Measurements from ENCODE around the gene GPHB5. TPM values are rescaled to one million over a fixed set of nuclear protein-coding genes. Genes with fewer than 3 reads are reported as not detected.

GPHB5 gene
- total RNA-seq, 4 donors from 2014 or later, result not detected

DNA sequence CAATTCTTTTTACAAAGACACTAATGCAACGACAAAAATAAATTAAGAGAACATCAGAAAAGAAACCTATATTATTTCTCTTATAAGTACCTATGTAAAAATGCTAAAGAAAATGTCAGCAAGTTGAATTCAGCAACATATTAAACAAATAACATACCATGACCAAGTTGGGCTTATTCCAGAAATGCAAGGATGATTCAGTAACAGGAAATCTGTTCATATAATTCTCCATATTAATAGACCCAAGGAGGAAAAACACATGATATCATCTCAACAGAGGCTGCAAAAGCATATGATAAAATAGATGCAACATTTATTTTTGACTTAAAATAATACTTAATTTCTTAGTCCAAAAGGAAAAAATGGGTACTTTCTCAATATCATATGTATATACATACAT is 25.1 kb upstream of the GPHB5 start:
- TF ChIP-seq CTCF (IDR thresholded peaks at IDR 0.05; ENCODE audit: low read depth), result no peak

- no peak for TF ChIP-seq CTCF (IDR thresholded peaks at IDR 0.05; ENCODE audit: low read depth)
Measured at GRCh38 chr14:63342371-63342770, 23.6 kb upstream of the GPHB5 start.

DNA sequence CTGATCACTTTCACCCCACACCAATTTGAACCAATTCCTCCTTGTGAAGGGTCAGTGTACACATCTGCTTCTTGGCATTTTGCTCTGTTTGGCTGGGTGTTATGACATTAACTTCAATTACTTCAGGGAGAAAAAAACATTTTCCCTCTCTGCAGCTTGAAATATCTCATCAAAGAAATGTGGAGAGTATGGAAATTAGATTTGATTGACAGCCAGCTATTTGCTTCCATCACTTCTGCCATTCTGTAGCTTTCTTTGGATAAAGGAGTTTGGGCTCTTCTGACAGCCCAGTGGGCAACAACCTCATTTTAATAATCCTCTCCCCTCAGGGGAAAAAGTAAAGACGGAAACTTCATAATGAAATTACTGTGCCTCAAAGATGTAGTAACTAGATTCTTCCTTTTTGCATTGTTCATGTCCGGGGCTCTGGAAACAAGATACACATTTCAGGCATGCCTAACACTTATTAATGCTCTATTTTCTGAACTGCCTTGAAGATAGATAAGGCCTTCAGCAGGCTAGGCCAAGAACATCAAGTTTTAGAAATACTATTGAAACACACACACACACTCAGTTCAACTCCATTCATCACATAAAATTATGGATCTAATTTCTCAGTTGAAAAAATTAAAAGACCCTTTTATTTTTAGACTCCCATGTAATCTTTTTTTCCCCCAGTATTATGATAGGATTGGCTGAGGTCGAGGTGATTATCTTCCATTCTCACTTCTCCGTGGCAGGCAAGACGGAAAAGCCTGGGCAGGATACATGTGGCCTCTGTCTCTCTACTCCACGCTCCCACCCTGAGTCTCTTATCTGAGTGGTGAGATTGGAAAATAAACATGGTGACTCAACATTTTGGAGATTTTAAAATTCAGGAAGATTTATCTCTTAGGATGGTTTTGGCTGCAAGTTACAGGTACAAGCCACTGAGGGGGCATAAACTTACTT is 10.3 kb upstream of the GPHB5 start:
- TF ChIP-seq CTCF (IDR thresholded peaks at IDR 0.05; ENCODE audit: low read depth), result no peak

DNA sequence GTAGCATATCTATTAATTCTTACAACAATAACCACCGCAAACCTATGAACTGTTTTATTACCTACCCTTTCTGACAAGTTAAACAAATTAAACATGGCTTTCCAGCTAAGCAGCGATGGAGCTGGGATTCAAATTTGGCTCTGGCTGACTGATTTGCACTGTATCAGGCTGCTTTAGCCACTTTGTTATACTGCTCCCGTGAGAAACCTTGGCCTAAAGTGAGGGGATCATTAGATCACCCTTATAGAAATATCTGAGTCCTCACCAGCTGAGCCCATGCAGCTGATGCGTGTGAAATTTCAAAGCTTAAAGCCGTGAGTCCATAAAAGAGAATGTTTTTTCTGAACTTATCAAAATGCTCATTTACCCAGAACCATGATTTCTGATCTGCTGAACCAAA is 8.1 kb upstream of the GPHB5 start:
- TF ChIP-seq CTCF (IDR thresholded peaks at IDR 0.05; ENCODE audit: low read depth), result no peak

DNA sequence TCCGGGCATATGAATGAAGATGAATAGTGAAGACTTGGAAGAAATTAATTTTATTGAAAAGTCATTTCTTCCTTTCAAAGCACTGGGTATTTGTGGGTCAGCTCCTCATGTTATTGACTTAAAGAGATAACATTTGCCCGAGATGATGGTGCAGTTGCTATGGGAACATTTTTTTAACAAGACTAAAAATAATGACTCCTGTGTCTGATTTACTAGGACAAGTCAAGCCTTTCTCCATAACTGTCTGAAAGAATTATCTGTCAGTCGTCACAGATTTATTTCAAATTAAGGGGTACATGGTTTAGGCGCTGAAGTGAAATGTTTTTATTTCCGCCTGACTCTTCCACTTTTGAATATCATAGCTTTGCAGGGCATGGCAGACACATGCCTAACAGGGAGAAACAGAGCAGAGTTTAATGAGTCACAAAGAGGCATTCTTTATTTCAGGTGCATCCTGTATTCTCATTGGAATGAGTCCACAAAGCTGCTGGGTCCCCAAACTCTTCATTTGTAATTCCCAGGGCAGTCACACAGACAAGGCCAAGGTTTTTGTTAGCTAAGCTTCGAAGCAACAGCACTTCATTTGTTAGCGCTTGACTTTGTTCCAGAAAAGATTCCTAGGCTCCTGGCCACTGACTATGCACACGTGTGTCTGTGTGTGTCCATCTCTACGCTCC is 4.3 kb upstream of the GPHB5 start:
- TF ChIP-seq CTCF (IDR thresholded peaks at IDR 0.05; ENCODE audit: low read depth), result no peak

GRCh38 chr14:63322472-63322871 is 3.7 kb upstream of the GPHB5 start:
- no peak for TF ChIP-seq CTCF (IDR thresholded peaks at IDR 0.05; ENCODE audit: low read depth)

GRCh38 chr14:63308723-63309317 is 9.9 kb downstream of the GPHB5 start:
- TF ChIP-seq CTCF (IDR thresholded peaks at IDR 0.05; ENCODE audit: low read depth), result no peak

All from subcutaneous adipose tissue (tissue), 4 donors.